Ishikawa (cell line): ENCODE measurements around the gene ALG14.

ENCODE experiments used
- CEBPB ChIP-seq: IDR thresholded peaks from 2 replicates; pipeline ENCODE4 v1.6.1; 2012
- CREB1 ChIP-seq: IDR thresholded peaks from 2 replicates; pipeline ENCODE4 v1.6.1; 2012; ENCODE audit warnings: low read depth
- EGR1 ChIP-seq: IDR thresholded peaks from 2 replicates; pipeline ENCODE4 v1.6.1; 2012
- EP300 ChIP-seq: IDR thresholded peaks from 2 replicates; pipeline ENCODE4 v1.6.1; 2012; ENCODE audit warnings: borderline replicate concordance
- FOXM1 ChIP-seq: IDR thresholded peaks from 2 replicates; pipeline ENCODE4 v1.6.1; 2012; ENCODE audit warnings: low read depth, borderline replicate concordance
- MAX ChIP-seq: IDR thresholded peaks from 2 replicates; pipeline ENCODE4 v1.6.1; 2012
- RAD21 ChIP-seq: IDR thresholded peaks from 2 replicates; pipeline ENCODE4 v1.6.1; 2012; ENCODE audit warnings: low read depth
- REST ChIP-seq: IDR thresholded peaks from 2 replicates; pipeline ENCODE4 v1.6.1; 2012; ENCODE audit warnings: low read depth, mild to moderate bottlenecking
- TAF1 ChIP-seq: IDR thresholded peaks from 2 replicates; pipeline ENCODE4 v1.6.1; 2012; ENCODE audit warnings: low read depth, mild to moderate bottlenecking
- TCF12 ChIP-seq: IDR thresholded peaks from 2 replicates; pipeline ENCODE4 v1.6.1; 2012; ENCODE audit warnings: low read depth
- USF1 ChIP-seq: IDR thresholded peaks from 2 replicates; pipeline ENCODE4 v1.6.1; 2012
- YY1 ChIP-seq: IDR thresholded peaks from 2 replicates; pipeline ENCODE4 v1.6.1; 2012; ENCODE audit warnings: low read depth

GRCh38 chr1:94966033-94966432, 106.7 kb downstream of the ALG14 start:
- TF ChIP-seq REST = no peak
- no peak for TF ChIP-seq TCF12
- no peak for TF ChIP-seq MAX
- TF ChIP-seq YY1 = no peak
- TF ChIP-seq RAD21 = no peak
- no peak for TF ChIP-seq CREB1
- no peak for TF ChIP-seq EP300
- TF ChIP-seq FOXM1 = no peak
- no peak for TF ChIP-seq CEBPB
- TF ChIP-seq TAF1 = no peak
- no peak for TF ChIP-seq EGR1
- no peak for TF ChIP-seq USF1
